ENCODE measurements around the gene PTPRG.

The PTPRG gene

DNA sequence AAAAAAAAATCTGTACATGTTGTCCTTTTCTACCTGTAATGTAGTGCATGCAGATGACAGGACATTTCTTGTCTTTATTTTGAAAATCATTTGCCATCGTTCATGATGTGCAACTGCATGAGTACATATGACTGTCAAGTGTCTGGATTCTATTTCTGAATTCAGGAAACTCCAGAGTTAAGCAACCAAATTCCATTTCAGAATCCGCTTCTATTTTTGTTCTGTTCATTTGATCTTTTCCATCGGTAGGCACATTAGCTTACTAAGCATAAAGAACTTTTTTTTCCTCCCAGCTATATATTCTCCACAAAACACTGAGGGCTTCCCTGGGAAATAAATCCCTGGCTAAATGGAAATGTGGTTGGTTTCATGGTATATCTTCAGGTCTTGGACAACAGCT is 365.6 kb downstream of the PTPRG start:
- DNase-seq (ENCODE audit: low read depth in 2 of 2), result peak in 1 of 2 experiments; percentile 47

DNA sequence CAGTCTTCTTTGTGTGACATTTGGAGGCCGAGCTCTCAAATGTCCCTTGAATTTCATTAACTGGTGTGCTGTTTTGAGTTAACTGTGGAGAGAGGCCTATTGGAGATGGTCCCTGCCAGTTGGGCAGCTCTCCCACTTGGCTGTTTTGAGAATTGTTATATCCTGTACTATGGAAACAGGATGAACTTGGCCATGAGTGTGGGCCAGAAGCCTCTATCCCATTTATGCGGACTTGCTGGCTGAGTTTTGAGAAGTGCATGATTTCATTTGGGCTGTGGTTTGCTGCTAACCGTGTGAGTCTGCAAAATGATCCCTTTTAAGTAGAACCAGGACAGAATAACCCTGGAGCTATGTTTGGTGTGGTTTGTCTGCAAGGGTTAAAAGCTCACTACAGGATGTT is 366.0 kb downstream of the PTPRG start:
- DNase-seq (ENCODE audit: low read depth in 2 of 2), result peak; percentile 79 to 82

GRCh38 chr3:61928039-61928438 is 366.7 kb downstream of the PTPRG start:
- no peak for DNase-seq (ENCODE audit: low read depth in 2 of 2)

DNA sequence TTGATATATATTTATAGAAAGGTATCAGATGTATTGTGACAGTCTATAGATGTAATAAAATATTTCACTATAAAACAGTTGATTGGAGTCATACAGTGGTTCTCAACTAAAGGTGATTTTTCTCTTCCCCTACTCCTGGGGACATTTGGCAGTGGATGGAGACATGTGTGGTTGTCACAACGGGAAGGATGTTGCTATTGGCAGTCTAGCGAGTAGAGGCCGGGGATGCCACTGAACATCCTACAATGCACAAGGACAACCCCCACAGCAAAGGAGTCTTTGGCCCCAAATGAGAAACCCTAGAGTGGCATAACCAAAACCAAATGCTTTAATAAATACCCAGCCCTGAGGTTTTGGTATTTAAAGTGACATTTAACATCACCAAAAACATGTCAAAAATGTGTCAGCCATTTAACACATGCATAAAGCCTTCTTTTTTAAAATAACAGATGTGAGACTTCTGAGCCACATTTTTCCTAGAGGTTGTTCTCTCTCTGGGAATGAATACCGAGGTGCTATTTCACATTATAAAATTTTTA is 367.5 kb downstream of the PTPRG start:
- no peak for DNase-seq (ENCODE audit: low read depth in 2 of 2)

GRCh38 chr3:61929617-61930016 is 368.2 kb downstream of the PTPRG start:
- DNase-seq (ENCODE audit: low read depth in 2 of 2), result no peak

GRCh38 chr3:61932499-61932898 is 371.1 kb downstream of the PTPRG start:
- no peak for DNase-seq (ENCODE audit: low read depth in 2 of 2)

DNA sequence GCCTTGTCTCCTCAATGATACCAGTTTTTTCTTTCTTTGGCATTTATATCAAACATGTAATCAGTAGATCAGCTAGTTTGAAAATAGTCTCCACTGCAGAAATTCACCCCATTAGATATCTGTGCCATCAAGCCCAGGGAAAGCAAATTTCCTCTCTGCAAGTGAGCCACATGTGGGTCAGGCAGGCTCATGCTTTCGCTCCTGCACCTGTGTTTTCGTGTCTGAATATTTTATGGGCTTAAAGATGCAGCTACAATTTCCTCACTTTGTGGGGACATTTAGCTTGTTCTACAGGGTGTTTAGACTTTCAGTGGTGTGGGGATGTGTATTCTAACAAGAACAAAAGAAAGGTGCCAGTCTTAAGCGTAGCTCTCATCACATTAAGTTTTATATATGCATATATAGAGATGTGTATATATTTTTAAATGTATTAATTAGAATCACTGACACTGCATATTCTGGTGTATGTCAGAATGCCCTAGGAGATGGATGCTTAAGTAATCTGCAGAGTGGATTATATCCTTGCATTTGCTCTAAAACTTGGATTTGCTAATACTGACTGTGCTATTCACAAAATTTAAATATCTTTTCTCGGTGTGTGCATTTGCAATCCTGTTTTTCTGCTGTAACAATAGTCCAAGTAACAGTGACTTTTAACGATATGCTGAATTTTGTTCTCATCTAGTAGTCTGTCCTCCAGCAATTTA is 372.6 kb downstream of the PTPRG start:
- DNase-seq (ENCODE audit: low read depth in 2 of 2), result no peak

DNA sequence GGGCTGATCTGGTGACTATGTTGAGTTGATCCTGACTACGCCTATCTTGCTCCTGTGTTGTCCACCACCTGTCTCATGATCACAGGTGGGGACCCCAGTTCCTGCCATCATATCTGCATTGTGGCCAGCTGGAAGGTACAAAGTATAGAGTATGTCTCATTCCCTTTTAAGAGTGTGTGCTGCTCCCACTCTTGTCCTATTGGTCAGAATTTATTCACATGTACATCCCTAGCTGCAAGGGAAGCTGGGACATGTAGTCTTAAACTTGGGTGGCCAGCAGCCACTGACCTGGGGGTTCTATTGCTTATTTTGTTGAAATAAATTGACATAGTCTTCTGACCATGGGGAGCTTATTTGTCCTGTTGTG is 373.1 kb downstream of the PTPRG start:
- no peak for DNase-seq (ENCODE audit: low read depth in 2 of 2)

GRCh38 chr3:61935814-61936213 is 374.4 kb downstream of the PTPRG start:
- DNase-seq (ENCODE audit: low read depth in 2 of 2), result no peak

- DNase-seq (ENCODE audit: low read depth in 2 of 2), result no peak
Observed at GRCh38 chr3:61936344-61936937, 375.1 kb downstream of the PTPRG start.

GRCh38 chr3:61937477-61937876 is 376.1 kb downstream of the PTPRG start:
- no peak for DNase-seq (ENCODE audit: low read depth in 2 of 2)

GRCh38 chr3:61938878-61939549 is 377.6 kb downstream of the PTPRG start:
- no peak for DNase-seq (ENCODE audit: low read depth in 2 of 2)

- no peak for DNase-seq (ENCODE audit: low read depth in 2 of 2)
Observed at GRCh38 chr3:61940236-61940635, 378.9 kb downstream of the PTPRG start.

- no peak for DNase-seq (ENCODE audit: low read depth in 2 of 2)
Observed at GRCh38 chr3:61943975-61944374, 382.6 kb downstream of the PTPRG start.

- no peak for DNase-seq (ENCODE audit: low read depth in 2 of 2)
Observed at GRCh38 chr3:61944726-61945125, 383.4 kb downstream of the PTPRG start.

DNA sequence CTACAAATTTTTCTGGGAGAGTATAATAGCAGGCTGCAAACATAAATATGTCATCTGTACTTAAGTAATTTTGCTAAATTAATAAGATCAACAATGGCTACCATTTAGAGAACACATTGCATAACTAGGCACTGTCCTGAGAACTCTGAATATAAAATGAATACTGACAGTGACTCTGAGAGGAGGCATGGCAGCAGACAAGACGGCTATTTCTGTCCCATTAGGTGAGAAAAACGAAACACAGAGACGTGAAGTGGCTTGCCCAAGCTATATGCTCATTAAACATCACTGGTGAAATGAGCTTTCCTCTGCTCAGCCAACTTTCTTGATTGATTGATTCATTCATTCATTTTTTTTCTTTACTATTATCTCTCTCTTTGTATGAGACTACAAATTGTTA is 384.3 kb downstream of the PTPRG start:
- no peak for DNase-seq (ENCODE audit: low read depth in 2 of 2)

GRCh38 chr3:61946570-61947324 is 385.4 kb downstream of the PTPRG start:
- DNase-seq (ENCODE audit: low read depth in 2 of 2), result no peak

DNA sequence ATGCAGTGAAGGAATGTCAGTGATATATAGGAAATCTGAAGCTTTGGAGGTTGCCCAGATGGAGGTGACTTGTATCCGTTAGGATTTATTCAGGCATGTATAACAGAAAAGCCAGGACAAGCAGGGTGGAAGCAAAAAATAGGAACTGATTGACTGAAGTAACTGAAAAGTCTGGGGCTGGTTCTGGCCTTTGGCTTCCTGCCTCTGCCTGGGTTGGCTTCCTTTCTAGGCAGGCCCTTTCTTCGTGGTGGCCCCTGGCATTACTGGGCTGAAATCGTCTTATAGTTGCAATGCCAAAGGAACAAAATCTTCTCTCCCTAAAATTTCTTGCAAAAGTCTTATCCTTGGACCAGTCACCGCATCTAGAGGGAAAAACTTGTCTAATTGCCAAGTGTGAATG is 386.1 kb downstream of the PTPRG start:
- no peak for DNase-seq (ENCODE audit: low read depth in 2 of 2)

- no peak for DNase-seq (ENCODE audit: low read depth in 2 of 2)
Observed at GRCh38 chr3:61948699-61949305, 387.4 kb downstream of the PTPRG start.

GRCh38 chr3:61954097-61954540 is 392.7 kb downstream of the PTPRG start:
- DNase-seq (ENCODE audit: low read depth in 2 of 2), result peak; percentile 71 to 75

DNA sequence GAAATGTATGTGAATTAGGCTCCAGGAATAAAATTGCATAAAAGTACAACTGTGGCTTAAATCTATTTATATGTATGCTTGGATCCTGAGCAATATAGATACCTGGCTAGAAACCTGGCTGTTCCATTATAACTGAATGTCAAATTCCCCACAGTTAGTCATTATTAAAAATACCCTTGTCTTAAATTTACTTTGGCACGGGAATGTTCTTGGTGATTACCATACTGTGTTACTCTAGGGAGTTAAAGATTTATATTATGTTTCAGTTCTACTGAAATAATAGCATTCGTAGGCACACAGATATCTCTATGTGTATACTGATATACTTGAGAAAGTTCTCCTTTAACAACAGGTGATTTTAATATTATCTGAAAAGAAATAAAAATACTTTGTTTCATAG is 394.1 kb downstream of the PTPRG start:
- no peak for DNase-seq (ENCODE audit: low read depth in 2 of 2)

DNA sequence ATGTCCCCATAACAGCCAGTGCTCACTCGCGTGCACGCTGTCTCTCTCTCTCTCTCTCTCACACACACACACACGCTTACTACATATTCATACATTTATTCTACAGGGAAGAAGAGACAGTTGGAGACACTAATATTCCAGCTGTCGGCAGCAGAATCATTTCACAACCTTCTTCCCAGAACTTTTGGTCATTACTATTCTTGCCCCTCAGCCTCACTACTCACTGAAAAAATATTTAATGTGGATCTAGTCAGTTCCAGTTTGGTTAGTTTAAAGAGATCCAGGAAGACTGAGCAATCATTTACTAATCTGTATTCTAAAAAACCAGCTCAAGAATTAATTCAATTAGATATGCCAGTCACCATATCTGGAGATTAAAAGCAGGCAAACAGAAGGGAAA is 394.9 kb downstream of the PTPRG start:
- DNase-seq (ENCODE audit: low read depth in 2 of 2), result peak; percentile 74 to 76
